Breast epithelium (tissue), 4 donors: Measurements from ENCODE around the gene PCDHA1. TPM values are rescaled to one million over a fixed set of nuclear protein-coding genes. Genes with fewer than 3 reads are reported as not detected.

Source experiments
- DNase-seq, 2 donors: peaks; one replicate each; pipeline ENCODE4 v3.0.0-alpha.2; 2019; ENCODE audit warnings: low spot score in 2 of 2
- H3K27ac ChIP-seq, 2 donors: fragments of 200-600 bp; sonication (generic) in 1 of 2; one replicate each; pipeline ENCODE4 v1.5.1; 2016 to 2019; ENCODE audit warnings: mild to moderate bottlenecking in 1 of 2
- H3K27me3 ChIP-seq, 2 donors: fragments of 200-600 bp; sonication (generic) in 1 of 2; one replicate each; pipeline versions ENCODE4 v1.5.1 to v1.6.0; 2017 to 2019; ENCODE audit warnings: control low read depth in 1 of 2, mild to moderate bottlenecking in 1 of 2
- H3K36me3 ChIP-seq: fragments of 200-600 bp; one replicate; pipeline ENCODE4 v1.5.1; 2019
- H3K4me1 ChIP-seq, 2 donors: fragments of 200-600 bp; sonication (generic); one replicate each; pipeline ENCODE4 v1.5.1; 2016 to 2019; ENCODE audit warnings: control low read depth in 1 of 2
- H3K4me3 ChIP-seq, 3 donors: fragments of 200-600 bp; sonication (generic); 1 replicate in 2 of 3; 2 replicates in 1 of 3; pipeline ENCODE4 v1.5.1; 2016 to 2019; ENCODE audit warnings: mild to moderate bottlenecking in 3 of 3, moderate library complexity in 2 of 3
- H3K9me3 ChIP-seq, 2 donors: fragments of 200-600 bp; sonication (generic) in 1 of 2; one replicate each; pipeline ENCODE4 v1.5.1; 2016 to 2019; ENCODE audit warnings: control low read depth in 1 of 2
- CTCF ChIP-seq, 3 donors: fragments of 450-650 bp; IDR thresholded peaks; one replicate each; pipeline ENCODE4 v1.5.1; 2016 to 2017; ENCODE audit warnings: antibody characterized with exemption in 3 of 3, mild to moderate bottlenecking in 3 of 3, moderate library complexity in 3 of 3
- POLR2A ChIP-seq: fragments of 450-650 bp; IDR thresholded peaks from one replicate; pipeline ENCODE4 v1.6.1; 2016; ENCODE audit warnings: antibody characterized with exemption, mild to moderate bottlenecking, moderate library complexity
- POLR2AphosphoS5 ChIP-seq, 3 donors: sonication (generic); formaldehyde crosslinking; IDR thresholded peaks; one replicate each; pipeline ENCODE4 v1.6.1; 2017; ENCODE audit warnings: antibody characterized with exemption in 3 of 3
- intact Hi-C: fragments of 100-400 bp; cut with DNase I; formaldehyde crosslinking; loops from one replicate; pipeline ENCODE4 v1.15.1; 2023; ENCODE audit warnings: low total_unique reads
- total RNA-seq, 3 donors: library from RNA; depleted of rRNA; stranded (reverse); fragments of >200 nt; gene quantifications; one replicate each; pipeline ENCODE4 v1.1.0, GENCODE V29; 2016

Gene PCDHA1
- total RNA-seq, 3 donors from 2014 or later, result not detected

DNA sequence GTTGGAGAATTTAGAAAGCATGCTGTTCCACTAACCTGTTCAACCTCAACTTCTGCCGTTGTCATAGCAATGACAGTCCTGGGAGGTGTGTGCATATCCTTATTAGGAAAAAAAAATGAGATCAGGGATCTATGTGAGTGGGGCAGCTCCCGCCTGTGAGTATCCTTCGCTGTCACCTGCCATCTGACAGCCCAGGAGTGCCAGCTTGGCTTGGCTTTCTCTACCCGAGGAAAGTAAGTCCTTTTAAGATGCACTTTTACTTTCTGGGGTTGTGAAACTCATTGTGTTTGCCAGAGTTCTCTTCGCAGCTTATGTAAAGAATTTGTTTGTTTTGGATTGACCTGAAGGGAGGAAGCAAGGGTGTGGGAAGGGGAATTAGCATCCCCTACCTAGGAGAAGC, 202.2 kb downstream of the PCDHA1 start:
- Histone ChIP-seq H3K9me3 (no peaks in the 10 kb centered on the region), H3K36me3 (no peaks in the 10 kb centered on the region), H3K27me3 (no peaks in the 10 kb centered on the region), H3K4me1 (no peaks in the 10 kb centered on the region), H3K27ac (no peak overlapping the region), H3K4me3 (no peak overlapping the region)
- peak in 1 of 2 donors; percentile 22 for DNase-seq
- intact Hi-C loops, result no loop called here
- TF ChIP-seq POLR2A (no peak), POLR2AphosphoS5 (IDR thresholded peaks at IDR 0.05) (no peak)

- no peaks in the 10 kb centered on the region for H3K9me3 ChIP-seq
- H3K4me1 ChIP-seq, result no peaks in the 10 kb centered on the region
- DNase-seq, result no peak
- H3K36me3 ChIP-seq, result no peaks in the 10 kb centered on the region
- TF ChIP-seq CTCF (IDR thresholded peaks at IDR 0.05), result no peak
- TF ChIP-seq POLR2AphosphoS5 (IDR thresholded peaks at IDR 0.05), result no peak
- no peak for TF ChIP-seq POLR2A
- intact Hi-C loops, result no loop called here
- H3K4me3 ChIP-seq, result no peak overlapping the region
- no peaks in the 10 kb centered on the region for H3K27me3 ChIP-seq
- H3K27ac ChIP-seq, result no peak overlapping the region
Measured at GRCh38 chr5:140988608-140989007, 202.7 kb downstream of the PCDHA1 start.

DNA sequence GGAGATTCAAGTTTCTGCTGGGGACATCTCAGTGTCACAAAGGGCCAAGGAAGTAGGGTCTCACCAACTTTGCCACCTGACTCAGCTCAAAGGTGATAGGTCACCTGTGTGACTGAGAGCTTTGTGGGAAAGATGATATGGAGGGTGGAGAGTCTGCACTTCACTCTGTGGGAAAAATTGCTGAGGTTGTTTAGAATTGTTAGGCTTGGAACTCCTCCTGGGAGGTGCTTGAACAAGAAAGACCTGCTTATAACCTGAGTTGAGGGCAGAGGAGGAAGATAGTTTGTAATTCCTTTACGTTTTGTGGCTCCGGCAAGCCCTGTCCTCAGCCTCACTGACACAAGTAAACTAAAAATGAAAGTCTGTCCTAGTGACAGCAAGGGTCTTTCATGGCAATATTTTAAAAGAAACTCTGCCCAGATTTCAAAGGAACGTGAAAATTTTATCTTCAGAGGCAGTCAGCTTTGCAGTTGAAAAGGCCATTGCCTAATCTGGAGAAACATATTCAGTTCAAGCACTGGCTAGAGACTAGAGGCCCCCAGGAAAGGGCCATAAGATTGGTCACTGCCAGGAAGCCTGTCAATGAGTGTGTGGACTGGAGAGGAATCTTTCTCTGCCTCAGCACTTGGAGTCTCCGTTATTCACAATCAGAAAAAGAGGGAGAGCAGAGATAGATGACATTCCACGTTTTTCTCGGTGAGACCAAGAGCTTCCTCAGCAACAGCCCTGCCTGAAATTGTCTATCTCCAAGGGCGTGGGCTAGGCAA, 203.5 kb downstream of the PCDHA1 start:
- Histone ChIP-seq H3K36me3 (no peaks in the 10 kb centered on the region), H3K27me3 (no peaks in the 10 kb centered on the region), H3K4me3 (no peak overlapping the region), H3K4me1 (no peaks in the 10 kb centered on the region), H3K9me3 (no peaks in the 10 kb centered on the region), H3K27ac (no peak overlapping the region)
- DNase-seq, result no peak
- TF ChIP-seq CTCF (IDR thresholded peaks at IDR 0.05), result no peak
- TF ChIP-seq POLR2AphosphoS5 (IDR thresholded peaks at IDR 0.05), result no peak
- TF ChIP-seq POLR2A, result no peak
- intact Hi-C loops, result no loop called here

DNA sequence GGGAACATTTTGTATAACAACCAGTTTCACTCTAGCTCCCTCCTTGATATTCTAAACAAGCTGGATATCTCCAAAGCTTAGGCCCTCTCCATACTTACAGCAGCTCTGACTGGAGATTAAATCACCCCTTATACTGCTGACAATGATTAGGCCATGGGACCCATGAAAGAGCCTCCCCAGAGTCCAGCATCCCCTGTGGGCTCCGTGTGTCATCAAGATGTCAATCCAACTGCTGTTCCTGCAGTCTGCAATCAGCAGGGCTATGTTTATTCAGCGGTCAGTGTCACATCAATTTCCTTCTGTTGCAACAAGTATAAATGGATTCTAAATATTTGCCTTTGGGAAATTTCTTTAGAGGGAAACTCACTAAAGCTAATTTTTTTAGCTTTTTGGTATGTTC, 206.9 kb downstream of the PCDHA1 start:
- TF ChIP-seq POLR2A (no peak), POLR2AphosphoS5 (IDR thresholded peaks at IDR 0.05) (no peak), CTCF (IDR thresholded peaks at IDR 0.05) (no peak)
- Histone ChIP-seq H3K4me3 (no peak overlapping the region), H3K27me3 (no peaks in the 10 kb centered on the region), H3K36me3 (no peaks in the 10 kb centered on the region), H3K9me3 (no peaks in the 10 kb centered on the region), H3K27ac (no peak overlapping the region), H3K4me1 (no peaks in the 10 kb centered on the region)
- DNase-seq, result no peak
- intact Hi-C loops, result no loop called here

GRCh38 chr5:140996060-140996459, 210.1 kb downstream of the PCDHA1 start:
- TF ChIP-seq POLR2AphosphoS5 (IDR thresholded peaks at IDR 0.05) (no peak), POLR2A (no peak), CTCF (IDR thresholded peaks at IDR 0.05) (no peak)
- DNase-seq, result no peak

More at GRCh38 chr5:140996060-140996459, 210.1 kb downstream of the PCDHA1 start:
- intact Hi-C loops, result no loop called here
- Histone ChIP-seq H3K4me3 (no peak overlapping the region), H3K4me1 (no peaks in the 10 kb centered on the region), H3K27ac (no peak overlapping the region), H3K9me3 (no peaks in the 10 kb centered on the region), H3K27me3 (no peaks in the 10 kb centered on the region), H3K36me3 (no peaks in the 10 kb centered on the region)
